OCI-LY3 (cell line): Measurements from ENCODE around the gene CARNS1.

ENCODE experiments used
- H2AFZ ChIP-seq: fragments of 200-600, 300-600 bp; shearing (Covaris generic); 2 replicates; pipeline ENCODE4 v1.6.0; 2014; ENCODE audit warnings: antibody characterized with exemption, low read depth, low read length
- H3K27ac ChIP-seq: fragments of 200-600, 300-600 bp; sonication (generic); 2 replicates; pipeline ENCODE4 v1.5.1; 2014; ENCODE audit warnings: mild to moderate bottlenecking, low read length, moderate library complexity, mixed read lengths
- H3K27me3 ChIP-seq: fragments of 200-600, 300-600 bp; sonication (generic); 2 replicates; pipeline ENCODE4 v1.6.1; 2014; ENCODE audit warnings: low read depth, low read length, mixed read lengths
- H3K36me3 ChIP-seq: fragments of 200-600, 300-600 bp; sonication (generic); replicated peaks from 2 replicates; pipeline ENCODE3; 2014; ENCODE audit warnings: low read depth, low read length, mixed read lengths
- H3K4me1 ChIP-seq: fragments of 300-600, 200-600 bp; sonication (generic); 2 replicates; pipeline ENCODE4 v1.6.1; 2014; ENCODE audit warnings: low read length, mixed read lengths
- H3K4me2 ChIP-seq: fragments of 200-600, 300-600 bp; sonication (generic); 2 replicates; pipeline ENCODE4 v1.6.1; 2014; ENCODE audit warnings: low read length, mixed read lengths
- H3K4me3 ChIP-seq: fragments of 300-600, 200-600 bp; sonication (generic); 2 replicates; pipeline ENCODE4 v1.5.1; 2014; ENCODE audit warnings: antibody characterized with exemption, mild to moderate bottlenecking, low read length, moderate library complexity
- H3K79me2 ChIP-seq: fragments of 300-600, 200-600 bp; shearing (Covaris generic); 2 replicates; pipeline ENCODE4 v1.6.1; 2014; ENCODE audit warnings: mild to moderate bottlenecking, low read length, mixed read lengths
- H3K9ac ChIP-seq: fragments of 300-600, 200-600 bp; shearing (Covaris generic); 2 replicates; pipeline ENCODE4 v1.6.0; 2014; ENCODE audit warnings: mild to moderate bottlenecking, low read length, moderate library complexity
- H3K9me3 ChIP-seq: fragments of 200-600, 300-600 bp; shearing (Covaris generic); 2 replicates; pipeline ENCODE4 v1.6.1; 2014; ENCODE audit warnings: low read length, mixed read lengths; ENCODE audit not compliant: insufficient read depth
- H4K20me1 ChIP-seq: fragments of 200-600, 300-600 bp; sonication (generic); 2 replicates; pipeline ENCODE4 v1.6.1; 2016; ENCODE audit warnings: low read length, mixed read lengths; ENCODE audit not compliant: insufficient read depth
- EZH2phosphoT487 ChIP-seq: fragments of 200-600 bp; shearing (Covaris generic); IDR thresholded peaks from 2 replicates; pipeline ENCODE4 v1.6.1; 2018; ENCODE audit warnings: antibody characterized with exemption, mixed run types, low read depth
- TF ChIP-seq, protein P1 (sequence below): fragments of 200-600, 300-600 bp; sonication (generic); IDR thresholded peaks from 2 replicates; pipeline ENCODE4 v1.5.1; 2014; ENCODE audit warnings: antibody characterized with exemption, low read length, low read depth

CARNS1 gene

GRCh38 chr11:67406969-67407687, 8.3 kb upstream of the CARNS1 start:
- no peak overlapping the region for H2AFZ ChIP-seq
- H3K4me3 ChIP-seq = no peak overlapping the region
- H3K27me3 ChIP-seq = peaks cover 9% of the 10 kb centered on the region
- H3K36me3 ChIP-seq = no peaks in the 10 kb centered on the region
- no peak overlapping the region for H3K4me2 ChIP-seq
- no peaks in the 10 kb centered on the region for H3K79me2 ChIP-seq
- H4K20me1 ChIP-seq = no peaks in the 10 kb centered on the region
- H3K9me3 ChIP-seq = no peaks in the 10 kb centered on the region
- no peak for TF ChIP-seq EZH2phosphoT487
- TF ChIP-seq, protein P1, sequence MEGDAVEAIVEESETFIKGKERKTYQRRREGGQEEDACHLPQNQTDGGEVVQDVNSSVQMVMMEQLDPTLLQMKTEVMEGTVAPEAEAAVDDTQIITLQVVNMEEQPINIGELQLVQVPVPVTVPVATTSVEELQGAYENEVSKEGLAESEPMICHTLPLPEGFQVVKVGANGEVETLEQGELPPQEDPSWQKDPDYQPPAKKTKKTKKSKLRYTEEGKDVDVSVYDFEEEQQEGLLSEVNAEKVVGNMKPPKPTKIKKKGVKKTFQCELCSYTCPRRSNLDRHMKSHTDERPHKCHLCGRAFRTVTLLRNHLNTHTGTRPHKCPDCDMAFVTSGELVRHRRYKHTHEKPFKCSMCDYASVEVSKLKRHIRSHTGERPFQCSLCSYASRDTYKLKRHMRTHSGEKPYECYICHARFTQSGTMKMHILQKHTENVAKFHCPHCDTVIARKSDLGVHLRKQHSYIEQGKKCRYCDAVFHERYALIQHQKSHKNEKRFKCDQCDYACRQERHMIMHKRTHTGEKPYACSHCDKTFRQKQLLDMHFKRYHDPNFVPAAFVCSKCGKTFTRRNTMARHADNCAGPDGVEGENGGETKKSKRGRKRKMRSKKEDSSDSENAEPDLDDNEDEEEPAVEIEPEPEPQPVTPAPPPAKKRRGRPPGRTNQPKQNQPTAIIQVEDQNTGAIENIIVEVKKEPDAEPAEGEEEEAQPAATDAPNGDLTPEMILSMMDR = peak; percentile 8; the same call in 1 of the 2 replicates
- H3K4me1 ChIP-seq = peaks cover 53% of the 10 kb centered on the region
- no peak overlapping the region for H3K9ac ChIP-seq
- H3K27ac ChIP-seq = no peak overlapping the region

- Histone ChIP-seq H3K9me3 (no peaks in the 10 kb centered on the region), H3K4me1 (peaks cover 53% of the 10 kb centered on the region), H3K79me2 (no peaks in the 10 kb centered on the region), H4K20me1 (no peaks in the 10 kb centered on the region), H3K4me3 (no peak overlapping the region), H3K36me3 (no peaks in the 10 kb centered on the region), H3K4me2 (no peak overlapping the region), H2AFZ (no peak overlapping the region), H3K27ac (no peak overlapping the region), H3K9ac (no peak overlapping the region), H3K27me3 (peaks cover 15% of the 10 kb centered on the region)
- no peak for TF ChIP-seq EZH2phosphoT487
- TF ChIP-seq, protein P1 = no peak
These were observed 7.8 kb upstream of the CARNS1 start for GRCh38 chr11:67407688-67408163.

DNA sequence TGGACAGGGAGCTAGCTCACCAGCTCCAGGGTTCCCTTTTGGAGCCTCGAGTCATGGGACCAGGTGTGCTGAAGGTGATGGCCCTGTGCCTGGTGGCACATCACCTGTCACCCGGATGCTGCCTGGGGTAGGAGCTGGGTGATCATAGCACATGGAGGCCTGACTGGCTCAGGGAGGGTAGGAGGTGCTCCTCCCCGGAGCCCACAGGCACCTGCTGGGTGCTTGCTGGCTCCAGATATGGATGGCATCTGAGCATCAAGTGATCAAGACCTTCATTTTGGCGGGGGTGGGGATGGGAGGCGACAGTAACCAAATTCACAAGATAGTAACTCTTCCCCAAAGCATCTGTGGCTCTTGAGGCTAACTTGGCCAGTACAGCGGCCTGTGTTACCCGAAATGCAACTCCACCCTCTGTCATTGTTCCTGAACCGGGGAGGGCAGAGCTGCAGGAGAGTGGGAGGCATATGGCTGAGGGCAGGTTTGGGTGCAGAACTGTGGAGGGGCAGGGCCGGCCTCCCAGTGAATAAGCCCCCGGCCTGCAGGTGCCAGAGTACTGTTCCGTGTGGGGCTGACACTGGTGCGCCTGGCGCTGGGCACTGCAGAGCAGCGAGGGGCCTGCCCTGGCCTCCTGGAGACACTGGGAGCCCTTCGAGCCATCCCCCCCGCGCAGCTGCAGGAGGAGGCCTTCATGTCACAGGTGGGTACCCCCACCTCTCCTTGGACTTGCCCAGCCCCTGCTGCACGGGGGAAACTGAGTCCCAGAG, 6.9 kb upstream of the CARNS1 start:
- no peaks in the 10 kb centered on the region for H4K20me1 ChIP-seq
- TF ChIP-seq EZH2phosphoT487 = no peak
- TF ChIP-seq, protein P1 = no peak
- H3K4me1 ChIP-seq = peaks cover 46% of the 10 kb centered on the region
- H3K27me3 ChIP-seq = peaks cover 17% of the 10 kb centered on the region
- no peak overlapping the region for H3K27ac ChIP-seq
- no peak overlapping the region for H2AFZ ChIP-seq
- H3K4me3 ChIP-seq = no peak overlapping the region; the same call in 1 of the 2 replicates
- H3K9me3 ChIP-seq = no peaks in the 10 kb centered on the region
- H3K79me2 ChIP-seq = no peaks in the 10 kb centered on the region
- H3K4me2 ChIP-seq = peak overlapping the region; percentile 54
- H3K36me3 ChIP-seq = no peaks in the 10 kb centered on the region
- H3K9ac ChIP-seq = peak overlapping the region; percentile 12; the same call in 1 of the 2 replicates

- Histone ChIP-seq H3K4me1 (peaks cover 40% of the 10 kb centered on the region), H3K27ac (no peak overlapping the region), H3K9me3 (no peaks in the 10 kb centered on the region), H3K4me2 (peak overlapping the region; percentile 54), H3K4me3 (peak overlapping the region; percentile 37), H3K27me3 (peaks cover 17% of the 10 kb centered on the region), H2AFZ (no peak overlapping the region), H3K9ac (peak overlapping the region; percentile 12; the same call in 1 of the 2 replicates), H4K20me1 (no peaks in the 10 kb centered on the region), H3K36me3 (no peaks in the 10 kb centered on the region), H3K79me2 (no peaks in the 10 kb centered on the region)
- TF ChIP-seq, protein P1 = no peak
- no peak for TF ChIP-seq EZH2phosphoT487
These were observed 6.2 kb upstream of the CARNS1 start for GRCh38 chr11:67409261-67409666.
